Activated CD4-positive, alpha-beta T cell treated with anti-CD3 and anti-CD28 coated beads, Interleukin-2, Interleukin-4, amounts not matched to agents 100 ng/mL and 50 ng/mL, durations not matched to agents 16 hours and 8 hours (primary cell): ENCODE data around the gene TPPP3.
"Not testable (repeated sequence)": the region's sequence is repeated elsewhere in the genome, so short reads cannot be mapped to it uniquely, and the experiment has no call there.

Experiments
- DNase-seq: peaks from one replicate; pipeline ENCODE4 v3.0.0-alpha.2; 2020; ENCODE audit warnings: low spot score

The TPPP3 gene

GRCh38 chr16:67426022-67426421, 32.7 kb upstream of the TPPP3 start:
- no peak for DNase-seq

- no peak for DNase-seq
Measured at GRCh38 chr16:67425580-67425979, 32.3 kb upstream of the TPPP3 start.

DNA sequence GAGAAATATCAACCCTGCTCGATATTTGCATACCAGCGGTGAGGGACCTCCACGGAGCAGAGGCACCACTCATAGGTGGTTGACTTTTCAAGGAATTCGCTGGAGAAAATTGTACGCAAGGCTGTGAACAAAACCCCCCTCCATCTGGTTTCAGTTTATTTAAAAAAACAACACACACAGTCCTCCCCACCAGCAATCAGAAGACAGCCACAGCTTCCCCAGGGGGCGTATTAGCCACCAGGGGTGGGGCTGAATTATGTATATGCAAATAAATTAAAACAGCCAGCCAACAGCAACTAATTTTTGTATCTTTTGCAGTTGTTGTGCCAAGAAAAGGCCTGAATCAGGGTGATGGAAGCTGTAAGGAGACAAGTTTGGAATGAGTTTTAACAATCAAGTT, 31.8 kb upstream of the TPPP3 start:
- DNase-seq = no peak

- DNase-seq = no peak
Measured at GRCh38 chr16:67424261-67424615, 30.9 kb upstream of the TPPP3 start.

GRCh38 chr16:67423611-67424260, 30.4 kb upstream of the TPPP3 start:
- no peak for DNase-seq

DNA sequence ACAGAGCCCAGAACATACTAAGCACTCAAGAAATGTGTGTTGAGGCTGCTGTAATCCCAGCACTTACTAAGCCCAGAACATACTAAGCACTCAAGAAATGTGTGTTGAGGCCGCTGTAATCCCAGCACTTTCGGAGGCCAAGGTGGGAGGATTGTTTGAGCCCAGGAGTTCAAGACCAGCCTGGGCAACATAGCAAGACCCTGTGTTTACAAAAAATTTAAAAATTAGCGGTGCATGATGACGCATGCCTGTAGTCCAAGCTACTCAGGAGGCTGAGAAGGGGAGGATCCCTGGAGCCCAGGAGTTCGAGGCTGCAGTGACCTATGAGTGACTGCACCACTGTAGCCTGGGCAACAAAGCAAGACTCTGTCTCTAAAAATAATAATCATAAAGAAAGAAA, 29.7 kb upstream of the TPPP3 start:
- no peak for DNase-seq

DNA sequence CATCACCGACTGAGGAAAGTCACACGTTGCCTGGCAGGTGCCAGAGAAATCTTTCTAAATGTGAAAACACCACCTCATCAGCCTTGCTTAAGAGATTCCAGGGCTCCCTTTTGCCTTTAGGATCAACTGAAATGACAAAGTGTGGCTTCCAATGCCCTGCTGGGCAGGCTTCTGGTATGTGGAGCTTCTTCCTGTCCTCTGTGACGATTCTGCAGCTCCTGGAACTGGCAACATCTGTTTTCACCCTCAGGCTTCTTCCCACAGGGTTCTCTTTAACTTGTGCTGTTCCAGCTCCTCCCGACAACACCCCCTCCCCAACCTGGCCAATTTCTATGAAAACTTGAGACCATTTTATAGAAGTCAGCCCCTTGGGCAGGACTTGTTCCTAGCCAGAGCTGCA, 27.7 kb upstream of the TPPP3 start:
- no peak for DNase-seq

- no peak for DNase-seq
Measured at GRCh38 chr16:67419931-67420330, 26.6 kb upstream of the TPPP3 start.

DNA sequence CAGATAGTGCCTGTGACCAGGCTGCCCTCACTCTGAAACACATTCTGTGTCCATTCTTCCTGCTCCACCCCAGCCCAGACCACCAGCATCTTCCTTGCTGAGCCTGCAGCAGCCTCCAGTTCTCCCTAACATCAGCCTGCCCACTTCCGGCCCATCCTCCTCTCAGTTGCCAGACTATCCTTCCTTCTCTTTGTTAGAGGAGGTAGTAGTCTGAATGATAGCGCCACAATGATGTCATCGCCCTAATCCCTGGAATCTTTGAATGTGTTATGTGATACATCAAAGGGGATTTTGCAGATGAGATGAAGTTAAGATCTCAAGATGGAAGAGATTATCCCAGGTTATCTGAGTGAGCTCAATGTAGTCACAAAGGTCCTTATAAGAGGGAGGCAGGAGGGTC, 26.2 kb upstream of the TPPP3 start:
- no peak for DNase-seq

- DNase-seq = no peak
Measured at GRCh38 chr16:67417333-67418061, 24.2 kb upstream of the TPPP3 start.

GRCh38 chr16:67415872-67416793, 22.8 kb upstream of the TPPP3 start, which contains the start of gene ZDHHC1:
ZDHHC1 (minus strand) TSS chr16:67416477; CDS start chr16:67407775, 8,702 bp downstream.
- DNase-seq = peak; percentile 44

GRCh38 chr16:67415421-67415820, 22.1 kb upstream of the TPPP3 start:
- not testable (repeated sequence) for DNase-seq

DNA sequence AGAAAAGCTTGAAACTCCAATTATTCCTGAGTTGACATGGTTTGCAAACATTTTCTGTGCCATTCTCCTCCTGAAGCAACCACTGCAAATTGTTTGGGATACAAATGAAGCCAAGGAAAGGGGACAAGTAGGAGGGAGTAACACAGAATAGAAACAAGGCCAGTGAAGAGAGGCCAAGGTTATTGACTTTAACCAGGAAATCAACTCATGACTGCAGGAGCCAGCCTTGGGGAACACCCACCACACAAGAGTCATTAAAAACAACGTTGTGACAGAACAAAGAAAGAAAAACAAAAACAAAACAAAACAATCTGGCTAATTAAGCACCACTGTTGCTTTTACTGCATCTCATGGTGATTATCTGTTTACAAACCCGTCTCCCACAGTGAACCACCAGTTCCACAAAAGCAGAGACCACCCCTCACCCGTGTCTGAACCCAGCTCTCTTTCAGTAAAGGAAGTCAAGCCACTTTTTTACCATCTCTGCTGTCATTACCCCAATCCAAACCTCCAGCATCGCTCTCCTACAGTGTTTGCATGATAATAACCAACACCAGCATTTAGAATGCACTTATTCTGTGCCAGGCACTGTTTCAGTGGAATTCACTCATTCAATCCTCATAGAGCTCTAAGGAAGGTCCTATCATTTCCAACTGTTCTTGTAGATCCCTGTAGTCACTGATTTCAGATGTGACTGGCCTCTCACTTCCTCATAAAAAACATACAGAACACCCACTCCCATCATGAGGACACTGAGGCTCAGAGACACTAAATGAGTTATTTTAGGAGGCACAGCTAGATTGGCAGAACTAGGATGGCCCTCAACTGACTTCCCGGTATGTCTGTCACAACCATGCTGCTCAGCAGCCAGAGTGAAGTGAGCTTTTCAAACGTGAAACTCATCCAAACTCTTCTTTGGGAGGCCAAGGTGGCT, 20.9 kb upstream of the TPPP3 start:
- no peak for DNase-seq

DNA sequence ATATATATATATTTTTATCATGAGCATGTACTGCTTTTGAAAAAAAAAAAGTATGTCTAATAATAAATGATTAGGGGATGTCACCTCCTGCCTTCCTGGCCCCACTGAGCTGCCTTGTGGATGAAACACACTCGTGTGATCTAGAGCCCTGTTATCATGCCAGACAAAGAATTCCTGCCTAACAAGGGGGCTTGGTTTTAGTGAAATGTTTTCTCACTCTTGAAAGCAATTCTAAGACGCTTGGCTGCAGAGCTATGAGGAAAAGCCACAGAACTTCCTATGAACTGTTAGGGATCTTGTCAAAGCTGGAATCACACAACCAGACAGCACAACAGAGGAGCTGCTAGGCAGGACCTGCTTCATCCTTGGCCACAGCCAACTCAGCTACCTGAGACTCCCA, 19.0 kb upstream of the TPPP3 start:
- DNase-seq = no peak

- no peak for DNase-seq
Measured at GRCh38 chr16:67411339-67411738, 18.0 kb upstream of the TPPP3 start.

DNA sequence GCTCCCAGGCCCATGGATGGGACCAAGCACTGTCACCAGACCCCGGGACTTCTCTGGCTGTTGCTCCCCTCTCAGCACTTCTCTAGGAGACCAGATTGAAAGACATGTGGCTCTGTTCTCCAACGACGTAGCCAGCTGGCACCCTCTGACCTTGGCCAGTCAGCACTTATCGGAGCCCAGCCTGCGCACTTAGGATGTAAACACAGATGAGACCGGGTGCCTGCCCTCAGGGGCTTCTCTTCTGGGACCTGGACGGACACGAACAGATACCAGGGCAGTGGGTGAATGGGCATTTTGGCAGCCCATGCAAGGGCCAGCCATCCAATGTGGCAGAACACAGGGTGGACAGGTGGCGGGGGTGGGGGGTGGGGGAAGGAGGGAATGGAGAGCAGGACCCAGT, 16.3 kb upstream of the TPPP3 start:
- DNase-seq = no peak

GRCh38 chr16:67407788-67408452, 14.6 kb upstream of the TPPP3 start:
- no peak for DNase-seq

DNA sequence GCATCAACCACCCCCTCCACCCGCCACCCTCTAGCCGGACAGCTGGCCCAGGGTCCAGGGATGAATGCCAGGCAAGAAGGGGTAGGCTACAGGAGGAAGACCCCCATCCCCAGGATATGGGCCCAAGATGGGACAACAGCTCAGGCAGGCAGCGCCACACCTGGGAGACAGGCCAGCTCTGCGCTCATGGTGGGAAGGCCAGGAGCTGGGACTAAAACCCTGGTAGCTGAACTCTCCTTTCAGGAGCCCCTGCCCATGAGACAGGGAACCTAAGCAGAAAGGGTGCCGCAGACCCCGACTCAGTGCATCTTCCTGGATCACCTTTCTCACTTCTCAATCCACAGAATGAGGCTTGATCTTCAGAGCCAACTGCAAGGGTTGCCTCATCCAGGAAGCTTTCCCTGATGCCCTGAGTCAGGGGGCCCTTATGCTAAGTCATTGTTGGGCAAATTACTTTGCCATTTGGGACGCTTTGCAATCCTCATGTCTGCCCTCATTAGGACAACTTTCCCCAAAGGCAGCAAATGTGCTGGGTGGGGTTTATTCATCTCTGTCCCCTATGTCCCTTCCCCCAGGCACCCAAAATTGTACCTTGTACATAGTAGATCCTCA, 14.0 kb upstream of the TPPP3 start:
- no peak for DNase-seq

- no peak for DNase-seq
Measured at GRCh38 chr16:67406111-67406971, 13.0 kb upstream of the TPPP3 start.

DNA sequence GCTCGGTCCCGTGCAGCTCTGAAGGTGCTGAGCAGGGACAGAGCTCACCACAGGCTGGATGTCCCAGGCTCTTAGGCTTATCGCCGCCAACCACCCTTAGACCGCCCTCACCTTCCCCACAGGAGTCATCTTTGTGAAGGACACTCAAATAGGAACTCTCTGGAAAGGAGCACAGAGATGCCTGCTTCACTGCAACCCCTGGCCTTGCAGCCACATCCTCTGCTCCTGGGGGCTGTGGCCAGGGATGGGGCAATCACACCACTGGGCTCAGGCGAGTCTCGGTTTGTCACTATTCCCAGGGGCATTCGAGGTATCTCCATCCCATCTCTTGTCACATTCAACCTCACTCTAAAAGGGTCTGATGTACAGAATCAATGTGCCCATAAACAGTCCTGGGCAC, 12.0 kb upstream of the TPPP3 start:
- no peak for DNase-seq
